Measurements from ENCODE around the gene PITPNB. TPM values are rescaled to one million over a fixed set of nuclear protein-coding genes. Genes with fewer than 3 reads are reported as not detected.

The PITPNB gene
- total RNA-seq, 1 experiment from 2014 or later: 13.4 TPM

GRCh38 chr22:27802346-27803073 is 116.5 kb downstream of the PITPNB start:
- no peak for DNase-seq (ENCODE audit: low spot score)

Other genes starting within 250 kb of the PITPNB start
- gene MN1, start 117.5 kb downstream of the PITPNB start, total RNA-seq (2014; rRNA removed; shearing (Covaris generic)): 2.3 TPM in 2 replicates

Data from A172 (cell line).